Cardiac muscle cell (in vitro differentiated cells and primary cell): Measurements from ENCODE around the gene LAS1L. TPM values are rescaled to one million over a fixed set of nuclear protein-coding genes. Genes with fewer than 3 reads are reported as not detected.
"Not testable (repeated sequence)": the region's sequence is repeated elsewhere in the genome, so short reads cannot be mapped to it uniquely, and the experiment has no call there.

ENCODE experiments used
- DNase-seq, 2 donors: peaks; one replicate each; pipeline versions ENCODE4 v3.0.0 to v3.0.0-alpha.2; 2010 to 2017; ENCODE audit warnings: low read depth in 1 of 2, low spot score in 1 of 2
- H3K27ac ChIP-seq: fragments of 200-600 bp; sonication (generic); 2 replicates; pipeline ENCODE4 v1.5.1; 2016
- H3K27me3 ChIP-seq: fragments of 200-600 bp; sonication (generic); 2 replicates; pipeline ENCODE4 v1.6.0; 2016; ENCODE audit warnings: control low read depth
- H3K36me3 ChIP-seq: fragments of 200-600 bp; sonication (generic); 2 replicates; pipeline ENCODE4 v1.5.1; 2016; ENCODE audit warnings: control low read depth
- H3K4me1 ChIP-seq: fragments of 200-600 bp; sonication (generic); 2 replicates; pipeline ENCODE4 v1.8.1; 2017; ENCODE audit warnings: low read depth, mild to moderate bottlenecking, mixed run types
- H3K4me3 ChIP-seq: fragments of 200-600 bp; sonication (generic); 2 replicates; pipeline ENCODE4 v1.5.1; 2016; ENCODE audit warnings: mild to moderate bottlenecking
- H3K9me3 ChIP-seq: fragments of 200-600 bp; sonication (generic); 2 replicates; pipeline ENCODE4 v1.5.1; 2017; ENCODE audit warnings: low read depth, mild to moderate bottlenecking, control low read depth
- CTCF ChIP-seq: IDR thresholded peaks from 2 replicates; pipeline ENCODE4 v1.5.1; 2012; ENCODE audit warnings: low read depth, mild to moderate bottlenecking, low read length
- polyA plus RNA-seq: library from polyadenylated mRNA; unstranded; fragments of >200 nt; fragmentation: Nextera tagmentation; extraction: Ambion mirVana; gene quantifications from 2 replicates; pipeline ENCODE4 v1.2.1, GENCODE V29; 2016
- total RNA-seq: library from RNA; depleted of rRNA; stranded (reverse); fragments of >200 nt; gene quantifications from 2 replicates; pipeline ENCODE4 v1.2.3, GENCODE V29; 2016

The LAS1L gene
- total and polyA plus RNA-seq, 2 experiments from 2014 or later, result 30.6 to 49.7 TPM

GRCh38 chrX:65528293-65528692, 6.3 kb downstream of the LAS1L start:
- Histone ChIP-seq H3K4me3 (no peak overlapping the region), H3K27me3 (no peaks in the 10 kb centered on the region), H3K27ac (peak overlapping the region; percentile 51), H3K9me3 (no peaks in the 10 kb centered on the region), H3K36me3 (no peaks in the 10 kb centered on the region), H3K4me1 (no peaks in the 10 kb centered on the region)
- TF ChIP-seq CTCF, result no peak
- no peak for DNase-seq

GRCh38 chrX:65524139-65524538, 10.4 kb downstream of the LAS1L start:
- H3K9me3 ChIP-seq, result no peaks in the 10 kb centered on the region
- H3K36me3 ChIP-seq, result no peaks in the 10 kb centered on the region
- no peak for TF ChIP-seq CTCF
- no peaks in the 10 kb centered on the region for H3K4me1 ChIP-seq
- DNase-seq, result no peak
- no peak overlapping the region for H3K4me3 ChIP-seq
- no peak overlapping the region for H3K27ac ChIP-seq
- H3K27me3 ChIP-seq, result no peaks in the 10 kb centered on the region

GRCh38 chrX:65522739-65523372, 11.7 kb downstream of the LAS1L start:
- peak in 1 of 2 donors; percentile 76 for DNase-seq
- H3K9me3 ChIP-seq, result no peaks in the 10 kb centered on the region
- no peak overlapping the region for H3K4me3 ChIP-seq
- no peak overlapping the region for H3K27ac ChIP-seq
- no peaks in the 10 kb centered on the region for H3K27me3 ChIP-seq
- no peaks in the 10 kb centered on the region for H3K4me1 ChIP-seq
- no peaks in the 10 kb centered on the region for H3K36me3 ChIP-seq
- no peak for TF ChIP-seq CTCF

GRCh38 chrX:65519530-65519929, 15.1 kb downstream of the LAS1L start:
- H3K9me3 ChIP-seq, DNase-seq, H3K4me1 ChIP-seq, H3K36me3 ChIP-seq, H3K27me3 ChIP-seq, H3K27ac ChIP-seq, H3K4me3 ChIP-seq: not testable (repeated sequence)

- not testable (repeated sequence) for H3K4me1 ChIP-seq, H3K9me3 ChIP-seq, H3K36me3 ChIP-seq, H3K27ac ChIP-seq, H3K27me3 ChIP-seq, H3K4me3 ChIP-seq, DNase-seq
Observed at GRCh38 chrX:65518980-65519379, 15.6 kb downstream of the LAS1L start.

- H3K27me3 ChIP-seq, result no peaks in the 10 kb centered on the region
- no peaks in the 10 kb centered on the region for H3K9me3 ChIP-seq
- no peak for TF ChIP-seq CTCF
- H3K4me1 ChIP-seq, result no peaks in the 10 kb centered on the region
- no peak for DNase-seq
- H3K4me3 ChIP-seq, result no peak overlapping the region
- H3K27ac ChIP-seq, result no peak overlapping the region
- no peaks in the 10 kb centered on the region for H3K36me3 ChIP-seq
Observed at GRCh38 chrX:65517923-65518322, 16.7 kb downstream of the LAS1L start.

GRCh38 chrX:65516756-65517155, 17.8 kb downstream of the LAS1L start:
- H3K4me1 ChIP-seq, result no peaks in the 10 kb centered on the region
- no peak for DNase-seq
- H3K4me3 ChIP-seq, result no peak overlapping the region
- no peak overlapping the region for H3K27ac ChIP-seq
- no peaks in the 10 kb centered on the region for H3K9me3 ChIP-seq
- H3K36me3 ChIP-seq, result no peaks in the 10 kb centered on the region
- H3K27me3 ChIP-seq, result no peaks in the 10 kb centered on the region
- TF ChIP-seq CTCF, result no peak
